ENCODE results near the gene ECE1. TPM values are rescaled to one million over a fixed set of nuclear protein-coding genes. Genes with fewer than 3 reads are reported as not detected.

Gene ECE1
- total and polyA plus RNA-seq, 10 of the 15 experiments (the other 5 are each of a cell fraction or from before 2014, with no cell fraction given): 0.97 to 81.0 (median 37.0) TPM

GRCh38 chr1:21305900-21306189 is 15.6 kb upstream of the ECE1 start:
- H3K4me1 ChIP-seq (ENCODE audit: control insufficient read depth, insufficient read depth, low read length): no peaks in the 10 kb centered on the region; the same call in 1 of the 2 replicates

More at GRCh38 chr1:21305900-21306189, 15.6 kb upstream of the ECE1 start:
- Histone ChIP-seq H3K9me3 (replicated peaks; ENCODE audit: control insufficient read depth, insufficient read depth, low read length) (no peaks in the 10 kb centered on the region; the same call in 2 of the 3 replicates), H3K36me3 (ENCODE audit: control insufficient read depth in 2 of 2, insufficient read depth in 2 of 2, low read length in 1 of 2) (peaks cover 0 to 2% of the 10 kb centered on the region in 2 experiments; a peak in 1 of 4 replicates), H3K4me3 (no peak overlapping the region), H3K79me2 (ENCODE audit: control insufficient read depth, insufficient read depth, low read length) (no peaks in the 10 kb centered on the region), H2AFZ (ENCODE audit: control insufficient read depth, low read depth, low read length) (no peak overlapping the region), H3K9ac (ENCODE audit: control insufficient read depth, insufficient read depth, low read length) (no peak overlapping the region), H4K20me1 (ENCODE audit: control insufficient read depth, insufficient read depth) (peaks cover 4% of the 10 kb centered on the region), H3K27me3 (replicated peaks in 1 of 2; ENCODE audit: control insufficient read depth in 2 of 2, insufficient read depth in 2 of 2, low read length in 1 of 2) (no peaks in the 10 kb centered on the region), H3K4me2 (ENCODE audit: control insufficient read depth, insufficient read depth) (no peak overlapping the region), H3K27ac (ENCODE audit: control insufficient read depth, insufficient read depth) (no peak overlapping the region)
- DNase-seq (ENCODE audit: low read depth, low spot score) (no peak), FAIRE-seq (no peak), ATAC-seq (no peak)
- WGBS (ENCODE audit: insufficient coverage, insufficient replicate concordance, low lambda C conversion rate, missing lambda C conversion rate): 0% methylated on average over 1 of the region's 1 CpG
- in situ Hi-C loops (cut with MboI) (no loop called here), intact Hi-C loops (cut with micrococcal nuclease; ENCODE audit: unreplicated experiment) (no loop called here)
- CTCF ChIA-PET: interaction anchor here (0.7 to 1.9 kb wide), 4 partner anchors 18 to 63 kb away, joined by 3 to 6 read pairs (median 4); no protein-coding TSS in a partner anchor
- RAD21 ChIA-PET (ENCODE audit: unreplicated experiment): interaction anchor here (0.6 kb wide), 1 partner anchor 124 kb away, joined by 3 read pairs; no protein-coding TSS in a partner anchor
- SMC1A ChIA-PET (ENCODE audit: uncharacterized antibody, unreplicated experiment): interaction anchor here (1.0 to 1.5 kb wide), 2 partner anchors 11 to 28 kb away, joined by 3 to 7 read pairs; no protein-coding TSS in a partner anchor
- BruUV-seq (replicated peaks): no TSS peak
- TF ChIP-seq TCF12 (IDR thresholded peaks at IDR 0.05; ENCODE audit: low read depth, low read length) (no peak), IRF5 (IDR thresholded peaks at IDR 0.05; ENCODE audit: borderline replicate concordance) (no peak), NFXL1 (IDR thresholded peaks at IDR 0.05; ENCODE audit: borderline replicate concordance) (no peak), CEBPB (IDR thresholded peaks at IDR 0.05; ENCODE audit: borderline replicate concordance in 1 of 2, low read depth in 2 of 2, low read length in 2 of 2) (no peak), SMAD5 (IDR thresholded peaks at IDR 0.05; ENCODE audit: low read depth) (no peak), GABPA (IDR thresholded peaks at IDR 0.05; ENCODE audit: low read depth) (no peak), ELK1 (IDR thresholded peaks at IDR 0.05; ENCODE audit: low read depth, low read length) (no peak), USF1 (IDR thresholded peaks at IDR 0.05; ENCODE audit: borderline replicate concordance, extremely low read length, insufficient read depth, low read depth, low read length) (no peak), MEF2A (IDR thresholded peaks at IDR 0.05; ENCODE audit: insufficient read depth, low read depth, low read length) (no peak), SKIL (IDR thresholded peaks at IDR 0.05; ENCODE audit: low read depth, poor library complexity, severe bottlenecking) (no peak), CHD1 (IDR thresholded peaks at IDR 0.05; ENCODE audit: low read depth, low read length) (no peak), ZNF217 (IDR thresholded peaks at IDR 0.05) (no peak), CREB1 (IDR thresholded peaks at IDR 0.05; ENCODE audit: low read depth) (no peak), JUNB (IDR thresholded peaks at IDR 0.05) (no peak), MEF2B (IDR thresholded peaks at IDR 0.05; ENCODE audit: partially characterized antibody, poor library complexity, severe bottlenecking) (no peak), CBX5 (IDR thresholded peaks at IDR 0.05; ENCODE audit: low read depth) (no peak)
- POLR2A ChIA-PET: interaction anchor here (1.2 kb wide), 1 partner anchor 15 kb away, joined by 4 read pairs; no protein-coding TSS in a partner anchor

Data from GM12878 (cell line).